ENCODE measurements around the gene FARP2. TPM values are rescaled to one million over a fixed set of nuclear protein-coding genes. Genes with fewer than 3 reads are reported as not detected.
A peak's percentile ranks its signal among the peaks of the same experiment; 100 is the strongest.
"Not testable (repeated sequence)": the region's sequence is repeated elsewhere in the genome, so short reads cannot be mapped to it uniquely, and the experiment has no call there.

Gene FARP2
- polyA plus RNA-seq, 1 donor from 2014 or later = 21.9 TPM

- Mint-ChIP-seq H3K4me3 (no peak overlapping the region), H3K9me3 (no peaks in the 10 kb centered on the region), H3K4me1 (peaks cover 38 to 54% (median 44%) of the 10 kb centered on the region in 3 donors), H3K27me3 (no peaks in the 10 kb centered on the region), H3K27ac (no peak overlapping the region), H3K36me3 (no peaks in the 10 kb centered on the region)
These were observed 12.6 kb downstream of the FARP2 start for GRCh38 chr2:241368643-241369042.

GRCh38 chr2:241372361-241372992 lies 16.4 kb downstream of the FARP2 start:
- peak overlapping the region in 2 of 4 donors; percentile 48 to 53 for H3K4me3 Mint-ChIP-seq

GRCh38 chr2:241373446-241373845 lies 17.4 kb downstream of the FARP2 start:
- Mint-ChIP-seq H3K9me3 (no peaks in the 10 kb centered on the region), H3K4me3 (peak overlapping the region in 1 of 4 donors; percentile 68), H3K27ac (peak overlapping the region in 1 of 3 donors; percentile 31), H3K27me3 (no peaks in the 10 kb centered on the region), H3K36me3 (peaks cover 8% of the 10 kb centered on the region), H3K4me1 (peaks cover 29 to 42% (median 35%) of the 10 kb centered on the region in 3 donors)

More at GRCh38 chr2:241372361-241372992, 16.4 kb downstream of the FARP2 start:
- Mint-ChIP-seq H3K27me3 (no peaks in the 10 kb centered on the region), H3K36me3 (peaks cover 6% of the 10 kb centered on the region), H3K4me1 (peaks cover 30 to 42% (median 35%) of the 10 kb centered on the region in 3 donors), H3K27ac (peak overlapping the region in 1 of 3 donors; percentile 3), H3K9me3 (no peaks in the 10 kb centered on the region)

GRCh38 chr2:241373906-241374305 lies 17.8 kb downstream of the FARP2 start:
- H3K4me1 Mint-ChIP-seq = peaks cover 27 to 41% (median 39%) of the 10 kb centered on the region in 3 donors
- not testable (repeated sequence) for H3K27ac Mint-ChIP-seq, H3K9me3 Mint-ChIP-seq, H3K27me3 Mint-ChIP-seq, H3K36me3 Mint-ChIP-seq
- peak overlapping the region in 1 of 4 donors; percentile 48 for H3K4me3 Mint-ChIP-seq

GRCh38 chr2:241375300-241375699 lies 19.2 kb downstream of the FARP2 start:
- peaks cover 21 to 37% (median 34%) of the 10 kb centered on the region in 3 donors for H3K4me1 Mint-ChIP-seq
- peak overlapping the region in 1 of 3 donors; percentile 80 for H3K27ac Mint-ChIP-seq
- H3K27me3 Mint-ChIP-seq = no peaks in the 10 kb centered on the region
- no peaks in the 10 kb centered on the region for H3K9me3 Mint-ChIP-seq
- no peak overlapping the region for H3K4me3 Mint-ChIP-seq
- peaks cover 8% of the 10 kb centered on the region for H3K36me3 Mint-ChIP-seq

GRCh38 chr2:241376808-241377207 lies 20.7 kb downstream of the FARP2 start:
- H3K4me1 Mint-ChIP-seq = peaks cover 26 to 29% (median 28%) of the 10 kb centered on the region in 3 donors
- H3K27ac Mint-ChIP-seq = peak overlapping the region in 1 of 3 donors; percentile 66

GRCh38 chr2:241378816-241379215 lies 22.7 kb downstream of the FARP2 start:
- no peak overlapping the region for H3K4me3 Mint-ChIP-seq
- no peaks in the 10 kb centered on the region for H3K27me3 Mint-ChIP-seq

More at GRCh38 chr2:241376808-241377207, 20.7 kb downstream of the FARP2 start:
- Mint-ChIP-seq H3K4me3 (peak overlapping the region in 2 of 4 donors; percentile 51 to 86), H3K9me3 (no peaks in the 10 kb centered on the region), H3K36me3 (peaks cover 8% of the 10 kb centered on the region), H3K27me3 (no peaks in the 10 kb centered on the region)

GRCh38 chr2:241379481-241380480 lies 23.7 kb downstream of the FARP2 start:
- Mint-ChIP-seq H3K4me1 (peaks cover 9 to 16% (median 14%) of the 10 kb centered on the region in 3 donors), H3K4me3 (no peak overlapping the region), H3K27ac (no peak overlapping the region), H3K9me3 (no peaks in the 10 kb centered on the region), H3K36me3 (peaks cover 11% of the 10 kb centered on the region), H3K27me3 (no peaks in the 10 kb centered on the region)

More at GRCh38 chr2:241378816-241379215, 22.7 kb downstream of the FARP2 start:
- H3K36me3 Mint-ChIP-seq = peaks cover 11% of the 10 kb centered on the region
- H3K27ac Mint-ChIP-seq = no peak overlapping the region
- no peaks in the 10 kb centered on the region for H3K9me3 Mint-ChIP-seq
- peaks cover 16 to 23% (median 19%) of the 10 kb centered on the region in 3 donors for H3K4me1 Mint-ChIP-seq

- no peak overlapping the region for H3K27ac Mint-ChIP-seq
- no peak overlapping the region for H3K4me3 Mint-ChIP-seq
- H3K9me3 Mint-ChIP-seq = no peaks in the 10 kb centered on the region
- peaks cover 5 to 13% (median 10%) of the 10 kb centered on the region in 3 donors for H3K4me1 Mint-ChIP-seq
- H3K36me3 Mint-ChIP-seq = peaks cover 10% of the 10 kb centered on the region
- H3K27me3 Mint-ChIP-seq = no peaks in the 10 kb centered on the region
These were observed 25.8 kb downstream of the FARP2 start for GRCh38 chr2:241381872-241382271.

- not testable (repeated sequence) for H3K9me3 Mint-ChIP-seq, H3K27me3 Mint-ChIP-seq, H3K4me3 Mint-ChIP-seq, H3K27ac Mint-ChIP-seq
- H3K36me3 Mint-ChIP-seq = peaks cover 13% of the 10 kb centered on the region
- peaks cover 7 to 22% (median 14%) of the 10 kb centered on the region in 3 donors for H3K4me1 Mint-ChIP-seq
These were observed 29.4 kb downstream of the FARP2 start for GRCh38 chr2:241385450-241385849.

GRCh38 chr2:241386519-241386918 lies 30.4 kb downstream of the FARP2 start:
- H3K9me3 Mint-ChIP-seq = no peaks in the 10 kb centered on the region
- H3K4me1 Mint-ChIP-seq = peaks cover 13 to 27% (median 24%) of the 10 kb centered on the region in 3 donors
- H3K36me3 Mint-ChIP-seq = peaks cover 13% of the 10 kb centered on the region
- no peaks in the 10 kb centered on the region for H3K27me3 Mint-ChIP-seq
- H3K27ac Mint-ChIP-seq = no peak overlapping the region
- no peak overlapping the region for H3K4me3 Mint-ChIP-seq

GRCh38 chr2:241389697-241390096 lies 33.6 kb downstream of the FARP2 start:
- Mint-ChIP-seq H3K27me3 (no peaks in the 10 kb centered on the region), H3K4me1 (peaks cover 24 to 37% (median 31%) of the 10 kb centered on the region in 3 donors), H3K4me3 (peak overlapping the region in 1 of 4 donors; percentile 34), H3K36me3 (peaks cover 10% of the 10 kb centered on the region), H3K9me3 (no peaks in the 10 kb centered on the region), H3K27ac (peak overlapping the region in 1 of 3 donors; percentile 69)

GRCh38 chr2:241390301-241391206 lies 34.5 kb downstream of the FARP2 start:
- peak overlapping the region in 2 of 4 donors; percentile 30 to 77 for H3K4me3 Mint-ChIP-seq
- H3K4me1 Mint-ChIP-seq = peaks cover 24 to 37% (median 31%) of the 10 kb centered on the region in 3 donors
- peak overlapping the region in 2 of 3 donors; percentile 3 to 26 for H3K27ac Mint-ChIP-seq
- peaks cover 12% of the 10 kb centered on the region for H3K36me3 Mint-ChIP-seq
- no peaks in the 10 kb centered on the region for H3K27me3 Mint-ChIP-seq
- no peaks in the 10 kb centered on the region for H3K9me3 Mint-ChIP-seq

Data from IgD-negative memory B cell (primary cell).